H1 (cell line): ENCODE measurements around the gene RPL7A.

ENCODE experiments used
- BRCA1 ChIP-seq: IDR thresholded peaks from 2 replicates; pipeline ENCODE4 v1.6.1; 2012; ENCODE audit warnings: low read depth, low read length, improper control_type of control experiment
- CEBPB ChIP-seq: IDR thresholded peaks from 2 replicates; pipeline ENCODE4 v1.6.1; 2012; ENCODE audit warnings: low read depth, low read length
- CTCF ChIP-seq, 3 experiments: IDR thresholded peaks; 1 replicate in 2 of 3; 2 replicates in 1 of 3; pipeline versions ENCODE4 v1.5.1 to v1.6.1; 2011; ENCODE audit warnings: low read length in 3 of 3, mild to moderate bottlenecking in 3 of 3, inconsistent platforms in 2 of 3, low read depth in 1 of 3, moderate library complexity in 1 of 3; ENCODE audit not compliant: insufficient read depth in 1 of 3; ENCODE audit errors: control extremely low read depth in 1 of 3
- JUN ChIP-seq: IDR thresholded peaks from 2 replicates; pipeline ENCODE4 v1.6.1; 2011; ENCODE audit warnings: low read depth, mild to moderate bottlenecking, improper control_type of control experiment, low read length
- PHF8 ChIP-seq: fragments of 200-600 bp; sonication (generic); conservative IDR thresholded peaks from 2 replicates; pipeline ENCODE4 v1.7.1; 2012; ENCODE audit warnings: low read depth, mild to moderate bottlenecking, inconsistent platforms, low read length, moderate library complexity
- POU5F1 ChIP-seq: IDR thresholded peaks from 2 replicates; pipeline ENCODE4 v1.6.1; 2011; ENCODE audit warnings: low read depth, mild to moderate bottlenecking, low read length, moderate library complexity
- SP1 ChIP-seq: IDR thresholded peaks from 2 replicates; pipeline ENCODE4 v1.6.1; 2011; ENCODE audit warnings: low read depth, low read length
- USF2 ChIP-seq: IDR thresholded peaks from 2 replicates; pipeline ENCODE4 v1.6.1; 2011; ENCODE audit warnings: low read length, improper control_type of control experiment

- TF ChIP-seq CTCF (IDR thresholded peaks at IDR 0.05; ENCODE audit: control extremely low read depth in 1 of 3, insufficient read depth in 1 of 3, low read depth in 1 of 3, low read length in 3 of 3) (peak; percentile 18 to 52 (median 38)), BRCA1 (no peak), SP1 (no peak), USF2 (no peak), POU5F1 (no peak), PHF8 (no peak), JUN (no peak), CEBPB (no peak)
Measured at GRCh38 chr9:133320421-133320881, 27.6 kb upstream of the RPL7A start.
